Neural crest cell (in vitro differentiated cells): ENCODE measurements around the gene ADRB1. TPM values are rescaled to one million over a fixed set of nuclear protein-coding genes. Genes with fewer than 3 reads are reported as not detected.
A peak's percentile ranks its signal among the peaks of the same experiment; 100 is the strongest.

Experiments used
- DNase-seq: peaks from one replicate; pipeline ENCODE4 v3.0.0; 2021; ENCODE audit warnings: low read depth, mixed read lengths, low spot score
- H3K27ac Mint-ChIP-seq: one replicate; pipeline ENCODE4 v1.8.0; 2021; ENCODE audit warnings: mild to moderate bottlenecking, mixed read lengths; ENCODE audit not compliant: unreplicated experiment
- H3K27me3 Mint-ChIP-seq: 2 replicates; pipeline ENCODE4 v1.8.0; 2021; ENCODE audit warnings: low read depth, mild to moderate bottlenecking, mixed read lengths
- H3K36me3 Mint-ChIP-seq: 2 replicates; pipeline ENCODE4 v1.8.0; 2021; ENCODE audit warnings: low read depth, mild to moderate bottlenecking, mixed read lengths
- H3K4me1 Mint-ChIP-seq: 2 replicates; pipeline ENCODE4 v1.8.0; 2021; ENCODE audit warnings: mixed read lengths
- H3K4me3 Mint-ChIP-seq: one replicate; pipeline ENCODE4 v1.8.0; 2021; ENCODE audit warnings: mild to moderate bottlenecking, mixed read lengths
- H3K9me3 Mint-ChIP-seq: 2 replicates; pipeline ENCODE4 v1.8.0; 2021; ENCODE audit warnings: mixed read lengths
- CTCF ChIP-seq: fragments of 200-600 bp; sonication (generic); conservative IDR thresholded peaks from 2 replicates; pipeline ENCODE4 v1.5.0; 2021; ENCODE audit warnings: antibody characterized with exemption, mild to moderate bottlenecking
- total RNA-seq: library from RNA; stranded (reverse); gene quantifications from 2 replicates; pipeline ENCODE4 v1.2.1, GENCODE V29; 2021

The ADRB1 gene
- total RNA-seq, 1 donor from 2014 or later = 0.07 TPM

- H3K9me3 Mint-ChIP-seq = no peaks in the 10 kb centered on the region
- no peak overlapping the region for H3K4me3 Mint-ChIP-seq
- H3K27ac Mint-ChIP-seq = peak overlapping the region; percentile 27
- no peak for TF ChIP-seq CTCF
- no peaks in the 10 kb centered on the region for H3K27me3 Mint-ChIP-seq
- H3K36me3 Mint-ChIP-seq = no peaks in the 10 kb centered on the region
- H3K4me1 Mint-ChIP-seq = peaks cover 12% of the 10 kb centered on the region
- DNase-seq = no peak
These were observed 29.9 kb downstream of the ADRB1 start for GRCh38 chr10:114073395-114074186.

- no peaks in the 10 kb centered on the region for H3K27me3 Mint-ChIP-seq
- H3K4me1 Mint-ChIP-seq = peaks cover 24% of the 10 kb centered on the region
- H3K36me3 Mint-ChIP-seq = no peaks in the 10 kb centered on the region
- no peaks in the 10 kb centered on the region for H3K9me3 Mint-ChIP-seq
- no peak overlapping the region for H3K4me3 Mint-ChIP-seq
- H3K27ac Mint-ChIP-seq = no peak overlapping the region
- no peak for TF ChIP-seq CTCF
- no peak for DNase-seq
These were observed 31.4 kb downstream of the ADRB1 start for GRCh38 chr10:114075093-114075492.

GRCh38 chr10:114077347-114077746 is 33.7 kb downstream of the ADRB1 start:
- DNase-seq = no peak
- Mint-ChIP-seq H3K4me3 (no peak overlapping the region), H3K4me1 (peaks cover 35% of the 10 kb centered on the region), H3K27ac (no peak overlapping the region), H3K27me3 (no peaks in the 10 kb centered on the region), H3K36me3 (no peaks in the 10 kb centered on the region), H3K9me3 (peaks cover 2% of the 10 kb centered on the region)
- no peak for TF ChIP-seq CTCF

- Mint-ChIP-seq H3K36me3 (no peaks in the 10 kb centered on the region), H3K27ac (no peak overlapping the region), H3K27me3 (no peaks in the 10 kb centered on the region), H3K9me3 (peaks cover 2% of the 10 kb centered on the region), H3K4me3 (no peak overlapping the region), H3K4me1 (peaks cover 35% of the 10 kb centered on the region)
- no peak for TF ChIP-seq CTCF
- DNase-seq = no peak
These were observed 34.2 kb downstream of the ADRB1 start for GRCh38 chr10:114077815-114078219.

- H3K27ac Mint-ChIP-seq = no peak overlapping the region
- no peaks in the 10 kb centered on the region for H3K27me3 Mint-ChIP-seq
- DNase-seq = no peak
- H3K9me3 Mint-ChIP-seq = peaks cover 2% of the 10 kb centered on the region
- no peak for TF ChIP-seq CTCF
- no peak overlapping the region for H3K4me3 Mint-ChIP-seq
- no peaks in the 10 kb centered on the region for H3K36me3 Mint-ChIP-seq
- peaks cover 35% of the 10 kb centered on the region for H3K4me1 Mint-ChIP-seq
These were observed 34.7 kb downstream of the ADRB1 start for GRCh38 chr10:114078346-114078745.
